ENCODE measurements around the gene TMEM245.
"Not testable (repeated sequence)": the region's sequence is repeated elsewhere in the genome, so short reads cannot be mapped to it uniquely, and the experiment has no call there.

Gene TMEM245

DNA sequence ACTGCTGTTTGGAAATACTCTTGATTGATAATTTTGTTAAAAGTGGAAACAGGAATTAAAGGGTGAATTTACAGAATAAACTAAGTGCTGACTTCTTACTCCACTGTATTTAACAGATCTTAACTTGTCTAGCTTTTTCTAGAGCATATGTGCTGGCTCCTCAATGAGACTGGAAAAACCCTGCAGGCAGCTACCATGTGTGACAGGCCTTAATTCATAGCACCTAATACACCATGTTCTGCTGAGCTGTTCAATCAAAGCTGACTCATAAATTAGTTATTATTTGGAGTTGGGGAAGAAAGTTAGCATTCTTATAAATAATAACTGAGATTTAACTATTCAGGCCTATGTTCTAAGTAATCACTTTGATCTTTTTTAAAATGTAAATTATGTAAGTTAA lies 135.9 kb downstream of the TMEM245 start:
- DNase-seq (ENCODE audit: low read depth) = no peak

DNA sequence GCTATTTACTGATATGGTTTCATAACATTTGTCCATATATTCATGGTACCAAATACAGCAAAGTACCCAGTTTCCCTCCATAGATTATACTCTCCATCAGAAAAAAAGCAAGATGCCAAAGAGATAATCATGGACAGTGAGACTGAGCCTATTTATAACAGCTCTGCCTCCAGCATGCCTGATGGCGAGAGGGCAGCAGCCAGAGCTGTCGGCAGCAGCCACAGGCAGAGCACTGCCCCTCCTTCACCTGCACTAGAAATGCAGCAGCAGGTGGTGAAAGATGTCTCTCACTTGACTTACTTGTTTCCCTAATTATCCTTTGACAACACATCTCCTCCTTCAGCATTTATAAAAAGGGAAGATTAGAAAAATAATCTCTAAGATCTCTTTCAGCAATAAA lies 138.9 kb downstream of the TMEM245 start:
- no peak for DNase-seq (ENCODE audit: low read depth)

DNA sequence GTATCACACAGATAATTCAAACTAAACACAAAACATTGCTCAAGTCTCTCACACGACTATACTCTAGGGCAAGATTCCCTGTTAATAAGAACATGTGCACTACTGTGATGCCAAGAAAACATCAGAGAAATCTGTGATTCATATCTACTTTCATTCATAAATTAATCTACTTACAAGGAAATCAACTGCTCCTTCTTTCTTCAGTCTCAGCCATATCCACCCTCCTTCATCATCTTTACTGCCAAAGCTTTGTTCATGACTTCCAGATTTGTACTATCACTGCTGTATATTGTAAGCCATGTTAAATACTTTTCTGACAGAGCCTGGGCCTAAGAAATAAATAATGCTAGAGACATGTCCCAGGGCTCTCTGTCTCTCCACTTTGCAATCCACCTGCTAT lies 141.5 kb downstream of the TMEM245 start:
- no peak for DNase-seq (ENCODE audit: low read depth)

DNA sequence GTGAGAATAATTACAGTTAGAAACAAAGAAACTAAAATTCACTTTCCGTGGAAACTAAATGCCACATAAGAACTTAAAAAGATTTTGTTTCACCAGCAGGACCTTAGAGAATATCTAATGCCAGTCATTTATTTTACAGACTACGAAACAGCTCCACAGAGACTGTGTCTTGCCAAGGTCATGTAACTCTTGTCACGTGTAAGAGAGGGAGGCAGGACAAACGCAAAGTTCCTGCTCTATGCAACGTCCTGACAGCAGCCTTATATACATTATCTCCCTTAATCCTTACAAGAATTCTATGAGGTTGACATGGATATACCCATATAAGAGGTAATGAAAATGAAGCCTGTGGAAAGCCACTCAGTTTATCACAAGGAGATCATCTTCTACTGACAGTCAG lies 145.9 kb downstream of the TMEM245 start:
- no peak for DNase-seq (ENCODE audit: low read depth)

DNA sequence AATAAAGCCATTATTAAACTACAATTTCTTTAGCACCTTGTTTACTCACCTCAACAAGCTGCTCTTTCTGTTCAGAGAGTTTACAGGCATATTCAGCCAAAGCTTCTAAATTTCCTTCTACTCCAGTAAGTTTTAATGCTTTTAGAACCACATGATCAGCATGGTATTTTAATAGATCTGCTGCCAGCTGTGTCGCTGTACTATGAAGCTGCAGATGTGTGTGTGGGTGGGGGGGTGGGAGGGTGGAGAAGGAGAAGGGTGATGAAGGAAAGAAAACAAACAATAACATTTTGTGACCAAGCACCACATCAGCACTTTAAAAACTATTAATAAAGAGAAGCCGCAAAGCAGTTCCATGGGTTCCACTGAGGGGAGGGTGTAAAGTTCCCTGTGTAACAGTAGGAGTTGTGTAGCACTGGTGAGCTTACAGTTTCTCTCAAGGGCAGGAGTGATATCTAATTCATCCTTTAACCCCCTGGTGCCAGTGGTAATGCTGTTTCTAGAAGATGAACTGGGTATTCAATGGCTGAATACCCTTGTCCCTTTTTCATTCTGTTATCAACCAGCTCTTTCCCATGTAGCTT lies 147.0 kb downstream of the TMEM245 start:
- no peak for DNase-seq (ENCODE audit: low read depth)

DNA sequence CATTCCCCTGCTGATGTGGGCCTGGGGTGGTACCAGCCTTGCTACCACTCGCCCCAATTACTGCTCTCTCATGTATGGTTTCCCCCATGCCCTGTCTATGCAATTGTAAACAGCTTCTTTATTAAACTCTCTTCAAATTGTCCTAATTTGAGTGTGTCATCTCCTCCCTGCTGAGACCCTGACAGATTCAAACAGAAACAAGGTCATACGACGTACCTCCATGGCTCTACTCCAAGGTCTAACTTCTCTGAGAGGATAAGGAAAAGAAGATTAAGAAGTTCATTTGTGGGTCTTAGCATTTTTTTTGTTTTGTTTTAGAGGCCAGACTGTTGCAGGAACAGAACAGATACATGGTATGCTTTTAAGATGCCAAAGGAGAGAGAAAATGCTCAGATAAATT lies 147.6 kb downstream of the TMEM245 start:
- no peak for DNase-seq (ENCODE audit: low read depth)

DNA sequence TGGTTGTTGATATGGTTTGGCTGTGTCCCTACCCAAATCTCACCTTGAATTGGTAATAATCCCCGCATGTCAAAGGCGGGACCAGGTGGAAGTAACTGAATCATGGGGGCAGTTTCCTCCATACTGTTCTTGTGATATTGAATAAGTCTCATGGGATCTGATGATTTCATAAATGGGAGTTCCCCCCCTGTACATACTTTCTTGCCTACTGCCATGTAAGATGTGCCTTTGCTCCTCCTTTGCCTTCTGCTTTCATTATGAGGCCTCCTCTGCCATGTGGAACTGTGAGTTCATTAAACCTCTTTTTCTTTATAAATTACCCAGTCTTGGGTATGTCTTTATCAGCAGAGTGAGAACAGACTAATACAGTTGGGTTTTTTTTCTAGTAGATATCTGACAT lies 148.4 kb downstream of the TMEM245 start:
- DNase-seq (ENCODE audit: low read depth) = not testable (repeated sequence)

DNA sequence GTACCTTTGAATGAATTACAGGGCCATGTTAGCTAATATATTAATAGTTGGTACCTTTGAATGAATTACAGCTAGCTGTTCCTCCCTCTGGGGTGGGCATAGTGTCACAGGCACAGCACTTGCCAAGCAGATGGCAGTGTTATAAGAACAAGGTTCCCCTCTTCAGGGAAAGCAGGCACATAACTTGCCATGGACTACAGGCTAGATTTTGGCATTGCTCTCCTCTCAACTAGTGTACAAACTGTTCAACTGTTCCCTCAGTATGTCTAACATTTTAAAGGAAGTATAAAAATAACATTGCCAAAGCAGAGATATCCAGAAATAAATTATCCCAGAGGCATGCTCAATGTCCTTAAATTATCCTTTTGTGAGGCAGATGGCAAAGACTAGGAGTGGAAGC lies 151.8 kb downstream of the TMEM245 start:
- no peak for DNase-seq (ENCODE audit: low read depth)
